Muscle of arm (tissue), 12 donors: ENCODE data around the gene SPCS2. TPM values are rescaled to one million over a fixed set of nuclear protein-coding genes. Genes with fewer than 3 reads are reported as not detected.

ENCODE experiments used
- polyA plus RNA-seq, 12 donors: library from polyadenylated mRNA; unstranded; fragments of 120-200 nt; gene quantifications; one replicate each; pipeline ENCODE4 v1.2.1, GENCODE V29; 2013; ENCODE audit not compliant: insufficient read length in 12 of 12

Gene SPCS2
- polyA plus RNA-seq, 12 donors, result 73.8 to 117 (median 97.7) TPM; not detected in 1

Other genes with a start within 250 kb of the SPCS2 start
- 1 to 10 TPM in 10 of 12 donors, not detected in 2; 1.1 to 5.7 (median 3.1) TPM for gene CHRDL2, start 217.8 kb upstream of the SPCS2 start, polyA plus RNA-seq
- 10 to 100 TPM in 10 of 12 donors, 1 to 10 TPM in 1, not detected in 1; 8.2 to 15.2 (median 13.0) TPM for gene RNF169, start 200.4 kb upstream of the SPCS2 start, polyA plus RNA-seq
- 10 to 100 TPM in 5 of 12 donors, 1 to 10 TPM in 6, not detected in 1; 4.6 to 16.4 (median 9.7) TPM for gene XRRA1, start 175 bp upstream of the SPCS2 start, polyA plus RNA-seq
- 10 to 100 TPM in 9 of 12 donors, 1 to 10 TPM in 2, not detected in 1; 5.9 to 25.7 (median 18.4) TPM for gene NEU3, start 39.7 kb downstream of the SPCS2 start, polyA plus RNA-seq
- gene OR2AT4, start 147.6 kb downstream of the SPCS2 start, polyA plus RNA-seq, result under 1 TPM in 7 of 12 donors, not detected in 5; 0.03 to 0.16 (median 0.11) TPM
- gene SLCO2B1, start 201.8 kb downstream of the SPCS2 start, polyA plus RNA-seq, result 10 to 100 TPM in 9 of 12 donors, 1 to 10 TPM in 2, not detected in 1; 8.4 to 43.4 (median 11.7) TPM